Astrocyte (in vitro differentiated cells and primary cell): Measurements from ENCODE around the gene FOXL1.

Experiments
- CTCF ChIP-seq: IDR thresholded peaks from 2 replicates; pipeline ENCODE4 v1.5.1; 2011; ENCODE audit warnings: low read depth, mild to moderate bottlenecking, inconsistent platforms, low read length, moderate library complexity; ENCODE audit not compliant: insufficient read depth
- EZH2 ChIP-seq: IDR thresholded peaks from 2 replicates; pipeline ENCODE4 v1.6.1; 2012; ENCODE audit warnings: mild to moderate bottlenecking, low read length, inconsistent platforms; ENCODE audit not compliant: insufficient read depth

GRCh38 chr16:86531191-86531545 lies 47.2 kb upstream of the FOXL1 start:
- TF ChIP-seq CTCF = no peak
- no peak for TF ChIP-seq EZH2
